ENCODE results near the gene MRPL16. TPM values are rescaled to one million over a fixed set of nuclear protein-coding genes. Genes with fewer than 3 reads are reported as not detected.

Gene MRPL16
- total and polyA plus RNA-seq, 4 donors = 38.2 to 54.1 (median 40.2) TPM

- Histone ChIP-seq H3K27me3 (ENCODE audit: control insufficient read depth in 3 of 3, insufficient read depth in 3 of 3, low read length in 2 of 3) (no peaks in the 10 kb centered on the region), H3K4me3 (no peak overlapping the region), H3K4me1 (ENCODE audit: control insufficient read depth in 5 of 5, insufficient read depth in 5 of 5, low read length in 5 of 5) (peaks cover 0 to 8% (median 0%) of the 10 kb centered on the region in 5 donors), H3K9me3 (ENCODE audit: control insufficient read depth in 4 of 4, insufficient read depth in 3 of 4, low read length in 3 of 4) (no peaks in the 10 kb centered on the region), H3K9ac (ENCODE audit: insufficient read depth in 1 of 2, low read length in 2 of 2) (no peak overlapping the region), H3K27ac (ENCODE audit: low read depth in 1 of 2, low read length in 1 of 2) (peak overlapping the region in 1 of 2 donors; percentile 31), H3K36me3 (ENCODE audit: control insufficient read depth in 4 of 4, insufficient read depth in 4 of 4, low read length in 4 of 4) (peaks cover 0 to 19% (median 8%) of the 10 kb centered on the region in 4 donors)
- 89% methylated on average over 5 of the region's 5 CpGs for WGBS, 2 donors
- ATAC-seq (ENCODE audit: insufficient read depth, low FRiP score) = no peak
- no peak for DNase-seq
- no peak for TF ChIP-seq CTCF (IDR thresholded peaks at IDR 0.05; ENCODE audit: control extremely low read depth, extremely low read depth)
Observed at GRCh38 chr11:59777104-59777503, 33.5 kb downstream of the MRPL16 start.

- ATAC-seq (ENCODE audit: insufficient read depth, low FRiP score) (peak; percentile 22), DNase-seq (no peak)
- Histone ChIP-seq H3K9ac (ENCODE audit: insufficient read depth in 1 of 2, low read length in 2 of 2) (no peak overlapping the region), H3K9me3 (ENCODE audit: control insufficient read depth in 4 of 4, insufficient read depth in 3 of 4, low read length in 3 of 4) (no peaks in the 10 kb centered on the region), H3K27ac (ENCODE audit: low read depth in 1 of 2, low read length in 1 of 2) (peak overlapping the region in 1 of 2 donors; percentile 31), H3K4me3 (no peak overlapping the region), H3K4me1 (ENCODE audit: control insufficient read depth in 5 of 5, insufficient read depth in 5 of 5, low read length in 5 of 5) (peaks cover 0 to 14% (median 0%) of the 10 kb centered on the region in 5 donors), H3K36me3 (ENCODE audit: control insufficient read depth in 4 of 4, insufficient read depth in 4 of 4, low read length in 4 of 4) (peaks cover 0 to 19% (median 8%) of the 10 kb centered on the region in 4 donors), H3K27me3 (ENCODE audit: control insufficient read depth in 3 of 3, insufficient read depth in 3 of 3, low read length in 2 of 3) (no peaks in the 10 kb centered on the region)
- 83 to 90% methylated on average over 5 of the region's 5 CpGs for WGBS, 2 donors
- TF ChIP-seq CTCF (IDR thresholded peaks at IDR 0.05; ENCODE audit: control extremely low read depth, extremely low read depth) = no peak
Observed at GRCh38 chr11:59776210-59777066, 34.1 kb downstream of the MRPL16 start.

GRCh38 chr11:59773083-59773440, 37.5 kb downstream of the MRPL16 start:
- H3K36me3 ChIP-seq (ENCODE audit: control insufficient read depth in 4 of 4, insufficient read depth in 4 of 4, low read length in 4 of 4) = peaks cover 0 to 15% (median 6%) of the 10 kb centered on the region in 4 donors
- no peaks in the 10 kb centered on the region for H3K9me3 ChIP-seq (ENCODE audit: control insufficient read depth in 4 of 4, insufficient read depth in 3 of 4, low read length in 3 of 4)
- no peak overlapping the region for H3K9ac ChIP-seq (ENCODE audit: insufficient read depth in 1 of 2, low read length in 2 of 2)
- no peaks in the 10 kb centered on the region for H3K27me3 ChIP-seq (ENCODE audit: control insufficient read depth in 3 of 3, insufficient read depth in 3 of 3, low read length in 2 of 3)
- H3K4me3 ChIP-seq = no peak overlapping the region
- TF ChIP-seq CTCF (IDR thresholded peaks at IDR 0.05; ENCODE audit: control extremely low read depth, extremely low read depth) = no peak
- H3K4me1 ChIP-seq (ENCODE audit: control insufficient read depth in 5 of 5, insufficient read depth in 5 of 5, low read length in 5 of 5) = peaks cover 0 to 24% (median 0%) of the 10 kb centered on the region in 5 donors
- H3K27ac ChIP-seq (ENCODE audit: low read depth in 1 of 2, low read length in 1 of 2) = peak overlapping the region in 1 of 2 donors; percentile 73
- 42 to 63% methylated on average over 5 of the region's 5 CpGs for WGBS, 2 donors
- DNase-seq = no peak
- ATAC-seq (ENCODE audit: insufficient read depth, low FRiP score) = no peak

Data from lung (tissue), 12 donors.